ENCODE results near the gene CPNE6.

DNA sequence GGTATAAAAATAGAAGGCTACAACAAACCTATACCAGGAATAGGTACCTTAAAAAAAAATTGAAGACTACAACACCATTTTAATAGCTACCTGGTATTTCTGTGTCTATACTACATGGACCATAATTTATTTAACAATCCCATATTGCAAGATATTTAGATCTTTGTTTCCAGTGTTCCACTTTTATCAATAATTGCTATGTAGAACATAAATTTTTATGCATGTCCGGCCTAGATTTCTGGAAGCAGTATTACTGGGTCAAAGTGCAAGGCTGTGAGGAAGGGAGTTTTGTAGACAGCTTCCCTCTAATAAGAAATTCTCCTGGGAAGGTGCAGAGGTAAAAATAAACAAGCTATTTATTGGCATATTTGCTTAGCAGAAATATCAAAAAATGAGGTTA is 39.2 kb downstream of the CPNE6 start:
- TF ChIP-seq, protein P1, sequence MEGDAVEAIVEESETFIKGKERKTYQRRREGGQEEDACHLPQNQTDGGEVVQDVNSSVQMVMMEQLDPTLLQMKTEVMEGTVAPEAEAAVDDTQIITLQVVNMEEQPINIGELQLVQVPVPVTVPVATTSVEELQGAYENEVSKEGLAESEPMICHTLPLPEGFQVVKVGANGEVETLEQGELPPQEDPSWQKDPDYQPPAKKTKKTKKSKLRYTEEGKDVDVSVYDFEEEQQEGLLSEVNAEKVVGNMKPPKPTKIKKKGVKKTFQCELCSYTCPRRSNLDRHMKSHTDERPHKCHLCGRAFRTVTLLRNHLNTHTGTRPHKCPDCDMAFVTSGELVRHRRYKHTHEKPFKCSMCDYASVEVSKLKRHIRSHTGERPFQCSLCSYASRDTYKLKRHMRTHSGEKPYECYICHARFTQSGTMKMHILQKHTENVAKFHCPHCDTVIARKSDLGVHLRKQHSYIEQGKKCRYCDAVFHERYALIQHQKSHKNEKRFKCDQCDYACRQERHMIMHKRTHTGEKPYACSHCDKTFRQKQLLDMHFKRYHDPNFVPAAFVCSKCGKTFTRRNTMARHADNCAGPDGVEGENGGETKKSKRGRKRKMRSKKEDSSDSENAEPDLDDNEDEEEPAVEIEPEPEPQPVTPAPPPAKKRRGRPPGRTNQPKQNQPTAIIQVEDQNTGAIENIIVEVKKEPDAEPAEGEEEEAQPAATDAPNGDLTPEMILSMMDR (IDR thresholded peaks at IDR 0.05): no peak
- TF ChIP-seq POLR2A (IDR thresholded peaks at IDR 0.05): no peak
